H1 (cell line): ENCODE results near the gene SLC39A11. TPM values are rescaled to one million over a fixed set of nuclear protein-coding genes. Genes with fewer than 3 reads are reported as not detected.

Experiments used
- CTCF ChIA-PET: fragments of 300-600 bp; sonication (Branson Sonifier 250); formaldehyde crosslinking; loops from one replicate; lab custom pipeline; 2021; ENCODE audit not compliant: partially characterized antibody; lab: Charles Lee
- POLR2A ChIA-PET: fragments of 300-600 bp; sonication (Branson Sonifier 250); formaldehyde crosslinking; loops from one replicate; lab custom pipeline; 2021; ENCODE audit warnings: inconsistent platforms; ENCODE audit not compliant: partially characterized antibody; lab: Charles Lee
- DNase-seq, 2 experiments: peaks; one replicate each; pipeline versions ENCODE4 v3.0.0 to v3.0.0-alpha.2; 2010 to 2022; ENCODE audit warnings: low spot score in 2 of 2, low read depth in 1 of 2, mixed read lengths in 1 of 2
- FAIRE-seq: peaks from 2 replicates; lab custom pipeline; 2011; peaks lifted over from hg19 to GRCh38; lab: Jason Lieb, UNC
- H2AFZ ChIP-seq: 2 replicates; pipeline ENCODE4 v1.8.1; 2012; ENCODE audit warnings: low read length, inconsistent platforms
- H2AK5ac ChIP-seq: 2 replicates; pipeline ENCODE4 v1.6.1; 2013; ENCODE audit warnings: low read depth, low read length
- H2BK120ac ChIP-seq: replicated peaks from 2 replicates; pipeline ENCODE3; 2013; ENCODE audit warnings: low read depth, low read length, inconsistent platforms
- H2BK12ac ChIP-seq: 2 replicates; pipeline ENCODE4 v1.6.1; 2013; ENCODE audit warnings: low read depth, low read length
- H2BK15ac ChIP-seq: 2 replicates; pipeline ENCODE4 v1.6.1; 2013; ENCODE audit warnings: low read length
- H2BK20ac ChIP-seq: 2 replicates; pipeline ENCODE4 v1.6.1; 2013; ENCODE audit warnings: low read length
- H2BK5ac ChIP-seq: 2 replicates; pipeline ENCODE4 v1.6.1; 2013; ENCODE audit warnings: low read depth, low read length
- H3K14ac ChIP-seq: 2 replicates; pipeline ENCODE4 v1.6.1; 2013; ENCODE audit warnings: inconsistent platforms; ENCODE audit not compliant: insufficient read length
- H3K18ac ChIP-seq: 2 replicates; pipeline ENCODE4 v1.6.1; 2013; ENCODE audit warnings: low read length; ENCODE audit errors: extremely low read depth
- H3K23ac ChIP-seq: 2 replicates; pipeline ENCODE4 v1.6.1; 2013; ENCODE audit warnings: inconsistent platforms; ENCODE audit not compliant: insufficient read length
- H3K23me2 ChIP-seq: 2 replicates; pipeline ENCODE4 v1.6.1; 2013; ENCODE audit warnings: low read depth, low read length
- H3K27ac ChIP-seq: 2 replicates; pipeline ENCODE4 v1.6.1; 2011; ENCODE audit warnings: low read depth, low read length, inconsistent platforms
- H3K27me3 ChIP-seq, 4 experiments: replicated peaks in 1 of 4; 1 replicate in 1 of 4; 2 replicates in 3 of 4; pipeline versions ENCODE4 v1.6.1 to v1.8.1; 2011 to 2013; ENCODE audit warnings: low read length in 3 of 4, mild to moderate bottlenecking in 3 of 4, inconsistent platforms in 2 of 4, mixed read lengths in 2 of 4, moderate library complexity in 1 of 4; ENCODE audit not compliant: control insufficient read depth in 3 of 4, insufficient read depth in 3 of 4; ENCODE audit errors: extremely low read depth in 1 of 4
- H3K36me3 ChIP-seq, 4 experiments: 2 replicates each; pipeline versions ENCODE4 v1.6.1 to v1.8.1; 2011 to 2013; ENCODE audit warnings: mild to moderate bottlenecking in 4 of 4, low read length in 3 of 4, moderate library complexity in 2 of 4, control low read depth in 1 of 4, inconsistent platforms in 1 of 4; ENCODE audit not compliant: insufficient read depth in 4 of 4, control insufficient read depth in 2 of 4
- H3K4ac ChIP-seq: replicated peaks from 2 replicates; pipeline ENCODE3; 2013; ENCODE audit warnings: low read length, low read depth, mixed read lengths, inconsistent platforms; ENCODE audit not compliant: insufficient read length
- H3K4me1 ChIP-seq, 4 experiments: replicated peaks in 1 of 4; 1 replicate in 1 of 4; 2 replicates in 3 of 4; pipeline versions ENCODE4 v1.6.1 to v1.8.1; 2011 to 2013; ENCODE audit warnings: low read length in 3 of 4, inconsistent platforms in 2 of 4, mixed read lengths in 1 of 4; ENCODE audit not compliant: insufficient read depth in 4 of 4, control insufficient read depth in 3 of 4
- H3K4me2 ChIP-seq, 2 experiments: 2 replicates each; pipeline versions ENCODE4 v1.6.1 to v1.8.1; 2011 to 2013; ENCODE audit warnings: low read depth in 2 of 2, low read length in 2 of 2, control low read depth in 1 of 2, inconsistent platforms in 1 of 2, mild to moderate bottlenecking in 1 of 2; ENCODE audit not compliant: insufficient read depth in 1 of 2
- H3K4me3 ChIP-seq, 4 experiments: fragments of 200-600, 300-600 bp in 1 of 4; sonication (generic), shearing (Covaris generic), sonication (Bioruptor Twin) in 1 of 4; 2 replicates each; pipeline versions ENCODE4 v1.5.1 to v1.8.1; 2011 to 2016; ENCODE audit warnings: low read length in 4 of 4, low read depth in 3 of 4, control low read depth in 2 of 4, inconsistent platforms in 2 of 4, mild to moderate bottlenecking in 2 of 4, mixed read lengths in 1 of 4, moderate library complexity in 1 of 4; ENCODE audit not compliant: insufficient read depth in 2 of 4; ENCODE audit errors: extremely low read depth in 1 of 4
- H3K56ac ChIP-seq: replicated peaks from 2 replicates; pipeline ENCODE3; 2013; ENCODE audit warnings: low read depth, mild to moderate bottlenecking, mixed read lengths, low read length, inconsistent platforms; ENCODE audit not compliant: insufficient read length
- H3K79me1 ChIP-seq: 2 replicates; pipeline ENCODE4 v1.6.1; 2013; ENCODE audit warnings: low read depth, low read length, control low read depth
- H3K79me2 ChIP-seq, 2 experiments: 2 replicates each; pipeline versions ENCODE4 v1.6.1 to v1.8.1; 2012 to 2013; ENCODE audit warnings: low read length in 2 of 2, mild to moderate bottlenecking in 2 of 2, inconsistent platforms in 1 of 2; ENCODE audit not compliant: insufficient read depth in 2 of 2, control insufficient read depth in 1 of 2
- H3K9ac ChIP-seq, 4 experiments: replicated peaks in 1 of 4; 1 replicate in 1 of 4; 2 replicates in 3 of 4; pipeline versions ENCODE4 v1.6.1 to v1.8.1; 2011 to 2013; ENCODE audit warnings: low read depth in 3 of 4, low read length in 3 of 4, control low read depth in 2 of 4, mild to moderate bottlenecking in 2 of 4, moderate library complexity in 2 of 4, inconsistent platforms in 1 of 4; ENCODE audit errors: extremely low read depth in 1 of 4
- H3K9me3 ChIP-seq, 2 experiments: 2 replicates each; pipeline versions ENCODE4 v1.6.1 to v1.8.1; 2012 to 2013; ENCODE audit warnings: mild to moderate bottlenecking in 2 of 2, moderate library complexity in 2 of 2, control low read depth in 1 of 2, inconsistent platforms in 1 of 2, low read depth in 1 of 2, low read length in 1 of 2, mixed read lengths in 1 of 2; ENCODE audit not compliant: insufficient read depth in 2 of 2
- H4K20me1 ChIP-seq, 2 experiments: replicated peaks in 1 of 2; 2 replicates each; pipeline versions ENCODE3 to v1.8.1; 2011 to 2013; ENCODE audit warnings: inconsistent platforms in 2 of 2, low read length in 2 of 2, mild to moderate bottlenecking in 1 of 2; ENCODE audit not compliant: insufficient read depth in 2 of 2, control insufficient read depth in 1 of 2
- H4K5ac ChIP-seq: 2 replicates; pipeline ENCODE4 v1.6.1; 2013; ENCODE audit warnings: low read length, low read depth, mixed read lengths, inconsistent platforms; ENCODE audit not compliant: insufficient read length
- H4K8ac ChIP-seq: 2 replicates; pipeline ENCODE4 v1.8.0; 2013; ENCODE audit warnings: mild to moderate bottlenecking, moderate library complexity, low read length, inconsistent platforms; ENCODE audit not compliant: insufficient read depth; ENCODE audit errors: extremely low read depth
- H4K91ac ChIP-seq: replicated peaks from 2 replicates; pipeline ENCODE3; 2013; ENCODE audit warnings: low read length, mixed read lengths, inconsistent platforms; ENCODE audit not compliant: insufficient read length
- E2F6 ChIP-seq: IDR thresholded peaks from 2 replicates; pipeline ENCODE4 v1.6.1; 2012; ENCODE audit warnings: inconsistent platforms
- RBBP5 ChIP-seq: IDR thresholded peaks from 2 replicates; pipeline ENCODE4 v1.7.1; 2012; ENCODE audit warnings: low read depth, mild to moderate bottlenecking, inconsistent platforms, low read length, moderate library complexity, borderline replicate concordance
- WGBS, 2 experiments: shearing (Covaris generic) in 1 of 2; methylation state at CpG; one replicate each; pipeline versions ENCODE4 v1.1.6 to v1.1.7; 2013 to 2015; ENCODE audit warnings: low lambda C conversion rate in 2 of 2, mixed read lengths in 2 of 2, inconsistent platforms in 1 of 2, low coverage in 1 of 2, missing lambda C conversion rate in 1 of 2; ENCODE audit not compliant: insufficient replicate concordance in 2 of 2, insufficient coverage in 1 of 2, insufficient read length in 1 of 2; ENCODE audit errors: extremely low coverage in 1 of 2, missing lambda C conversion rate in 1 of 2; 5-methylcytosine and 5-hydroxymethylcytosine counted together
- polyA plus RNA-seq, 7 experiments: library from polyadenylated mRNA; depleted of rRNA in 3 of 7; stranded (reverse) in 5 of 7; unstranded in 2 of 7; fragments of >200 nt in 5 of 7; fragments of 200-250 nt in 2 of 7; gene quantifications; 1 replicate in 5 of 7; 2 replicates in 1 of 7; 4 replicates in 1 of 7; pipeline versions ENCODE4 v1.2.1 to v1.2.3, GENCODE V29; 2011 to 2013; ENCODE audit warnings: missing spikeins in 2 of 7, mixed read lengths in 2 of 7
- total RNA-seq: library from RNA; stranded (reverse); fragmentation: NEBNext Ultra II Directional; extraction: Animal tissue kit (Norgen Biotek cat#: 25700); gene quantifications from 2 replicates; pipeline ENCODE4 v1.2.1, GENCODE V29; 2021

Gene SLC39A11
- total and polyA plus RNA-seq, 2 of the 8 experiments (the other 6 are each of a cell fraction or from before 2014, with no cell fraction given), result 12.2 to 19.6 TPM

GRCh38 chr17:72723711-72724110 is 368.8 kb downstream of the SLC39A11 start:
- ChIA-PET POLR2A (interaction anchor here (1.0 kb wide), 1 partner anchor 163 kb away, joined by 3 read pairs; no protein-coding TSS in a partner anchor), CTCF (interaction anchor here (0.6 to 6.9 kb wide), 13 partner anchors 14 to 471 kb away, joined by 3 to 178 read pairs (median 6); partner anchors contain the start of gene COG1)
- Histone ChIP-seq H3K14ac (no peak overlapping the region), H3K4me3 (no peak overlapping the region), H3K27me3 (no peaks in the 10 kb centered on the region), H3K79me1 (no peaks in the 10 kb centered on the region), H3K36me3 (no peaks in the 10 kb centered on the region), H4K5ac (no peak overlapping the region), H2AFZ (no peak overlapping the region), H3K4ac (no peak overlapping the region), H2AK5ac (no peak overlapping the region), H4K91ac (no peak overlapping the region), H3K27ac (no peak overlapping the region), H2BK5ac (no peak overlapping the region), H2BK120ac (no peak overlapping the region), H2BK15ac (no peak overlapping the region), H3K18ac (no peak overlapping the region), H3K23ac (no peak overlapping the region), H3K9me3 (no peaks in the 10 kb centered on the region), H3K79me2 (no peaks in the 10 kb centered on the region), H3K23me2 (no peaks in the 10 kb centered on the region), H2BK12ac (no peak overlapping the region), H3K56ac (no peak overlapping the region), H4K20me1 (no peaks in the 10 kb centered on the region), H3K9ac (no peak overlapping the region), H3K4me2 (no peak overlapping the region), H3K4me1 (peaks cover 0 to 11% (median 2%) of the 10 kb centered on the region in 4 experiments; a peak in 5 of 7 replicates), H2BK20ac (no peak overlapping the region), H4K8ac (no peak overlapping the region)
- DNase-seq (no peak), FAIRE-seq (no peak)
- TF ChIP-seq E2F6 (no peak), RBBP5 (no peak)
- WGBS, 2 experiments, result 90% methylated on average over 7 of the region's 7 CpGs; no CpG with 5 or more reads in 1 of the 2 experiments
